ENCODE results near the gene SMDT1.

SMDT1 gene, protein sequence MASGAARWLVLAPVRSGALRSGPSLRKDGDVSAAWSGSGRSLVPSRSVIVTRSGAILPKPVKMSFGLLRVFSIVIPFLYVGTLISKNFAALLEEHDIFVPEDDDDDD

DNA sequence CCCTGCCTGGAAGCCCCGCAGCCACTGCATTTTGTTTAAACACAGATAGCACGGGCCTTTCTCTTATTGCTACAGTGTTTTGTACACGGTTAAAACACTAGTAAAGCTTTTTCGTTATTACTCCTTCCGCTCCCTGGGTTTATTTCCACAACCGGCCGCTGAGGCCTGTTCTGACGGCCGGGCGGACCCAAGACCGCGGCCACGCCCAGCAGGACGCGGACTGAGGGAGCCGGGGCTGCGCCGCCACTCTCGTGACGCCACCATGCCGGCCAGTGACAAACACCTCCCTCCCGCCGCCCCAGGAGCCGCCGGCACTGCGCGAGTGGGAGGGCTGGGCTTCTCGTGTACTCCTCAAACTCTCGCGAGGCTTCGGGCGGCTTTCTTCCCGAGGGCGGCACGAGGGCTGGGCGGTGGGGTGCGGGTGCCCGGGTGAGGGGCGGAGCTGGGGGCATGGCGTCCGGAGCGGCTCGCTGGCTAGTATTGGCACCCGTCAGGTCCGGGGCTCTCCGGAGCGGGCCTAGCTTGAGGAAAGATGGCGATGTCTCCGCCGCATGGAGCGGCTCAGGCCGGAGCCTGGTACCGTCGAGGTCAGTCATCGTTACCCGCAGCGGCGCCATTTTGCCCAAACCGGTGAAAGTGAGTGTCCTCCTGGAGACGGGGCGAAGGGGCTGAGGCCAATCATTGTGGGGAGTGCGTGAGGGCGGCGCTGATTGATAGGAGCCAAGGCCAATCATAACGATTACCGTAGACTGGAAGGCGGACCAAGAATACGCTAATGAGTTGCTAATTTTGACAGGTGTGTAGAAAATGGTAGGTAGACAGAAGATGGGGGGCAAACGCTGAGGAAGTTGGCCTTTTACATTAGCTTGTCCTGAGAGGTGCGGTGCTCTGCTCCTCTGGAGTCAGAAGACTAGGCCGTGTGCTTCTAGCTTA lies at the start of gene SMDT1:
Gene SMDT1, plus strand, starts transcription at position 382 of the 933 bp plus-strand sequence. Its CDS starts 69 bp downstream, at position 451.
- peak; percentile 97 for DNase-seq

DNA sequence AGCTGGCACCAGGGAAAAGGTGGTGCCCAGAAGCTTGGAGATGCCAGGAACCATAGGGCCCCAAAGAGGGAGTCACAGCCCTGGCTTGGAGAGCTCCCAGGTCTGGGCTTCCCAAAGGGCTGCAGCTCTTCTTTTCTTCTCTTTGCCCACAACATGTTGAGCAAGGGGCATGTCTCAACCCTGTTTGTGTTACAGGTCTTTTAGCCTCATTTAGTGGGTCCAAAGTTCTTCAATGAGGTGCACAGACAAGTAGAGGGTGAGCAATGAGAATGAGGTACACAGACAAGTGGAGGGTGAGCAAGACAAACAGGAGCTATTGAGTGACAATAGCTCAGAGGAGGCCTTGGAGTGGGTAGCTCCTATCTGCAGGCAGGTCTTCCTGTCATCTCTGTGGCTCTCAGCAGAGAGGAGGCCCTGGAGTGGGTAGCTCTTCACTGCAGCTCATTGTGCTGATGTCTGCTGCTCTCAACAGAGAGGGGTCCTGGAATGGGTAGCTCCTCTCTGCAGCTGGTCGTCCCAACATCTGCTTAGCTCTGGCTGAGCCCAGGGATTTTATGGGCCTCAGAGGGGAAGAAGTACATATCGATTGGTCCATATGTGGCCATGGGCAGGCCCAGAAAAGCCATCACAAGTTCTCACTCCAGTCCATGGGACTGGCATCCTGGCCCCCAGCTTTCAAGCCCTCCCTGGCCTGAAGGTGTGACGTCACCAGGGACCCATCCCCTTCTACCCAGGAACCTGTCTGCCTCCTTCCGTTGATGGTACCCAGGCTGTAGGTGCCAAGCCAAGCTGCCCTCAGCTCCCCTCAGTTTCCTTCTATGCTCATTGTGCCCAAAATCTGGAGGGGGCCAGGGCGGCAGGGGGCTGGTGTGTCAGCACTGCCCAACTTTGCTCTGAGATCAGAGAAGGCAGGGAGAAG lies 46.0 kb upstream of the SMDT1 start:
- DNase-seq, result no peak

DNA sequence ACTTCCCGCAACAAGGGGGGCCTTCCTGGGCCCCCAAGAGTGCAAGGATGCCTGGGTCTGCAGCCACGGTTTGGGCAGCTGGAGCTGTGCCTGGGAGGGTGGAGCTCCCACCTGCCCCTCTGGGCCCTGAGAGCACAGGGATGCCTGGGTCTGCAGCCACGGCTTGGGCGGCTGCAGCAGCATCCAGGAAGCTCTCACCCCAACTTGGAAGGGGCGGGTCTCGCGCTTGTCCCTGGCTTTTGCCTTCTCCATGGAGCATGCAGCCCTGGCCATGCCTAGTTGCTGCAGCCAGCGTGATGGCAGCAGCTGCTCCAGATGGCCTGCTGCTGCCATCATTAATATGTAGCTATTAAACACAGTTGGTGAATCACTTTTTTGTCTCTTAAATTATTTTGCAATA lies 44.2 kb upstream of the SMDT1 start:
- DNase-seq, result no peak

DNA sequence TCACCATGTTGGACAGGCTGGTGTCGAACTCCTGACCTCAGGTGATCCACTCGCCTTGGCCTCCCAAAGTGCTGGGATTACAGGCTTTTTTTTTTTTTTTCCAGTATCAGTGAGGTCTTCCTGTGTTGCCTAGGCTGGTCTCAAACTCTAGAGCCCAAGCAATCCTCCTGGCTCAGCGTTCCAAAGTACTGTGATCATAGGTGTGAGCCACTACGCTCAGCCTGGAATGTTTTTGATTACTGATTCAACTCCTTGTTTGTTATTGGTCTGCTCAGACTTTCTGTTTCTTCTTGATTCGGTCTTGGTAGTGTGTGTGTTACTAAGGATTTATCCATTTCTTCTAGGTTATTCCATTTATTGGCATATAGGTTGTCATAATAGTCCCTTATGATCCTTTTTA lies 40.2 kb upstream of the SMDT1 start:
- no peak for DNase-seq

DNA sequence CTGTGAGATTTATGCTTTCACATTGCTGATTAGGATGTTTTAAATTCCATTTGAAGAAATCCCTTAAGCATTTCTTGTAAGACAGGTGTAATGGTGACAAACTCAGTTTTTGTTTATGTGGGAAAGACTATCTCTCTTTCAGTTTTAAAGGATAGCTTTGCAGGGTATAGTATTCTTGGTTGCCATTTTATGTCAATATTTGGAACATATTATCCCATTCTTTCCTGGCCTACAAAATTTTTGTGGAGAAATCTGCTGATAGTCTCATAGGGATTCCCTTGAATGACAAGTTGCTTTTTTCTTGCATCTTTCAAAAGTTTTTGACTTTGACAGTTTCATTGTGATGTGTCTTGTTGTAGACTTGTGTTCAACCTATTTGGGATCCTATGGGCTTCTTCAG lies 37.7 kb upstream of the SMDT1 start:
- DNase-seq, result no peak

DNA sequence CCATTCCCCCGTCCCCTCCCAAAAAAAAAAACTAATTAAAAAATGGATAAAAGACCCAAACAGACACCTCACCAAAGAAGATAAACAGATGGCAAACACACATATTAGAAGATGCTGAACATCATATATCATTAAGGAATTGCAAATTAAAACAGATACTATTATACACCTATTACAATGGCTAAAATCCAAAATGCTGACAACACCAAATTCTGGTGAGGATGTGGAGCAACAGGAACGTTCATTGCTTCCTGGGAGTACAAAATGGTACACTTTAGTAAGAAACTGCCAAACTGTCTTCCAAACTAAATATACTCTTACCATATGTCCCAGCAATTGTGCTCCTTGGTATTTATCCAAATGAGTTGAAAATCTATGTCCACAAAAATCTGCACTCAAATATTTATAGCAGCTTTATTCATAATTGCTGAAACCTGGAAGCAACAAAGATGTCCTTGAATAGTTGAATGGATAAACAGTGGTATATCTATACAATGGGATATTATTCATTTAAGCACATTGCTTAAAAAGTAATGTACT lies 28.8 kb upstream of the SMDT1 start:
- DNase-seq, result no peak

DNA sequence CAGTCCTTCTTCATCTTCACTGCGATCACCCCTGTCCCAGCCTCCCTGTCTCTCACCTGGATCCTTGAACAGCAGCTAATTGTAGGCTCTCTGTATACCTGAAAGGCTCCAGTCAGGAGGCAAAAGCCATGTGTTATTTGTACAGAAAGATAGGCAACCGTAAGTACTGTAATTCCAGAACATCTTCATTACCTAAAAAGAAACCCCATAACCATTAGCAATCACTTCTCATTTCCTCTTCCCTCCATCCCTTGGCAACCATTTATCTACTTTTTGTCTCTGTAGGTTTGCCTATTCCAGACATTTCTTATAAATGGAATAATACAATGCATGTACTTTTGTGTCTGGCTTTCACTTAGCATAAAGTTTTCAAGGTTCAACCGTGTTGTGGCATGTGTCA lies 26.7 kb upstream of the SMDT1 start:
- no peak for DNase-seq

DNA sequence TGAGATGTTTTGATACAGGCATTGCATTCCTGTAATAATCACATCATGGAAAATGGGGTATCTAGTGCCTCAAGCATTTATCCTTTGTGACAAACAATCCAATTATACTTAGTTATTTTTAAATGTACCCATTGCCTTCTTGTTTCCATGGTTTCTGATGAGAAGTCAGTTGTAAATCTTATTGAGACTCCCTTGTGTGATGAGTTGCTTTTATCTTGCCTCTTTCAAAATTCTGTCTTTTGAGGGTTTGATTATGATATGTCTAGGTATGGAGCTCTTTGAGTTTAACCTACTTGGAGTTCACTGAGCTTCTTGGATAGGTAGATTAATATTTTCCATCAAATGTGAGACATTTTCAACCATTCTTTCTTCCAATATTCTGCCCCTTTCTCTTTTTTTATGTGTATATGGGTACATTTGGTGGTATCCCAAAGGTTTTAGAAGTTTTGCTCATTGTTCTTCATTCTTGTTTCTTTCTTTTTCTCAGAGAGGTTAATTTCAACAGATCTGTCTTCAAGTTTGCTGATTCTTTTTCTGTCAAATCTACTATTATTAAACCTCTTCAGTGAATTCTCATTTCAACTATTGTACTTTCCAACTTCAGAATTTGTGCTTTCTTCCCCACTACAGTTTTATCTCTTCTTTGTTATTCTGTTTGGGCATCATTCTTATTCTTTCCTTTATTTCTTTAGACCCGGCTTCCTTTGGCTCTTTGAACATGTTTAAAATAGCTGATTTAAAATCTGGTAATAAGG lies 22.6 kb upstream of the SMDT1 start:
- no peak for DNase-seq

DNA sequence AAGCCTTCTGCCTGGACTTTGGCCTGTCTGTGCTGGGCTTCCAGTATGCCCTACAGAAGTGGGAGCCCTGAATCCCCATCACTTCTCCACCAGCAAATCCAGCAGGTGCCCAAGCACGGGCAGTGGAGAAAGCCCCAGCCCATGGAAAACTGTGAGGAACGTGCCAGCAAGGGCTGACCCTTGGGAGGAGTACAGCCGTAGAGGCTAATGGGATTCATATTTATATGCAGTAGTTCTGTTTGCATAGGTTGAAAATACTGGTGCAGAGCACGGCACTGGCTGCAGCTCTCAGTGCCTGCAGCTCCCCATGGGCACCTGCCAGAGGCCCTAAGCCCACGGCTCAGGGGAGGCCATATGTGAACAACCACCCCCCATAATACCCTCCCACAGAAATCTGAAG lies 19.0 kb upstream of the SMDT1 start:
- DNase-seq, result no peak

DNA sequence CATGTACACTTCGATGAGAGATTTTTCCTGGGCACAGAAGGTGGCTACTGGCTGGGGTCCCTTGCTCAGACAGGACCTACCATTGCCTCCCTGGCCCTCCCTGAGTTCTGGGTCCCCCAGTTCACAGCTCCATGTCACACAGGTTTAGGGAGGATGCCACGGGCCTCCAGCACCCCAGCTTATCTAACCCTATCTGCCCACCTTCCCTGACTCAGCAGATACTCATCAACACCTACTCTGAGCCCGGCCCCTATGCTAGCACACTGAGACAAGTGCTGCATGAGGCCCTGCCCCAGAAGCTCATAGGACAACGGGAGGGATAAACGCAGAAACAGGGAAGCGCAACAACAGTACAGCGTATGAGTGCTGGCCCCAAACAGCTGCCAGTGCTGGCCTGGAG lies 18.5 kb upstream of the SMDT1 start:
- DNase-seq, result no peak

DNA sequence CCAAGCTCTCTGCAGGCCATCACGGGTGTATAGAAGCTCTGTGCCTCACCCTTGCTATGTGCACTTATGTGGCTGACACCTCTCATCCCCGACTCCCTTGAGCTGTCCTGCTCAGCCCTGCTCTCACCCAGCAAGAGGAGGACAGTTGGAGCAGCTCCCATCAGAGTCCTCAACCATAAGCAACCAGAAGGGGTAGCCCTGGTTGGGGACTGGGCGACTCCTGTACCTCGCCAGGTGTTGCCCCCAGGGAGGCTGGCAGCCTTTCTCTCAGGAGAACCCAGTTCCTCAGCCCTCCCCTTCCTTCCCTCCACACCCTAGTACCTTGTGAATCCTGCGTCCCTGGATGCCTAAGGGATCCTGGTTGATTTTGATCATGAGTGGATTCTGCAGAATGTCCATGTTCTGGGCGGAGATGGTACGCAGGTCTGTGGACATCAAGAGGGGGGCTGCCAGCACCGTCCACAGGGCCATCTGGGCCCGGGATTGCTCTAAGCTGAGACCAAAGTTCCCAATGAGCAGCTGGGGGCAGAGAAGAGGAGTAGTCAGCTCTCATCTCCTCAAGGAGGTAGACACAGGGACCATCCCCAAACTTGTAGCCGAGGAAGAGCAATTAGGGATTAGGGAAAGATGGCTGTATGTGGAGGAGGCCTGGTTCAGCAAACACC lies 16.9 kb upstream of the SMDT1 start:
- DNase-seq, result no peak

DNA sequence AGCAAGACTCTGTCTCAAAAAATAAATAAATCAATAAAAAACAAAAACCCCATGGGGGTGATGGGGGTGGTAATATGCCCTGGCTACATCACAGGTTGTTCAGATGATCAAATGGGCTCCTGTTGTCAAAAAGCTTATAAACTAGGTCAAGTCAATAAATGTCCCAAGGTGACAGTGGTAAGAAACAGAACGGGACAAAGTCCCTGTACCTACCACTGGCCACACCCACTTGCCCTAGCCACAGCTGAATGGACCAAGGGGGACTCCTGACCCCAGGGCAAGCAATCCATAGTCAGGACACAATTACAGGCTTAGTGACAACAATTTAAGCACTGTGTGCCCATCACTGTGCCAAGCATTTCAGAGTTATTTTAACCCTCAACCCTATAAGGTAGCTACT lies 14.9 kb upstream of the SMDT1 start:
- DNase-seq, result no peak

DNA sequence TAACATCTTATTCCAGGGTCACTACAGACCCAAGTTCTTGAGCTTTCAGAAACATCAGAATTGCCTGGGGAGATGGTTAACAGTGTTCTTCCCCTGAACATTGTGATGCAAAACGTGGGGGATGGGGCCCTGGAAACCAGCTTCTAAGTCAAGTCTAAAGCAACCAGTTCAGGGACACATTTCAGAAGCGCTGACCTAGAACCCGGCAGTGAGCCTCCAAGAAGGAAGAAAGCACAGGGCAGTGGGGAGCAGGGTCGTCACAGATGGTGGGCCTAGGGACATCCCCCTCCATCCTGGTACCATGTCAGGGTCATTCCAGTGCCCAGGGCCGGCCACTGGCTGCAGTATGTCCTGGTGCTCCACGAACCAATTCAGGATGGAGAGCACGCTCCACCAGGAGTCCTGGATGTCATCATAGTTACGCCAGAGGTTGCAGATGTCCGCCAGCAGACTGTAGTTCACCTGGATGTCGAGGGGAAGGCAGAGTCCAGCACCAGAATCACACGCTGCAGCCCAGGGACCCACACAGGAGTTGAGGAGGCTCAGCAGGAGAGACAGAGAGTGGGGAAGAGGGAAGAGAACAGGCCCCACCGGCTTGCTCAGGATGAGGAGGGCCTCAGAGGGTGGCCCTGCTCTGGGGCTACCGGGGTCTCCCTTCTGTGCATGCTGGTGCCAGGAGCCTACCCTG lies 13.9 kb upstream of the SMDT1 start:
- no peak for DNase-seq

DNA sequence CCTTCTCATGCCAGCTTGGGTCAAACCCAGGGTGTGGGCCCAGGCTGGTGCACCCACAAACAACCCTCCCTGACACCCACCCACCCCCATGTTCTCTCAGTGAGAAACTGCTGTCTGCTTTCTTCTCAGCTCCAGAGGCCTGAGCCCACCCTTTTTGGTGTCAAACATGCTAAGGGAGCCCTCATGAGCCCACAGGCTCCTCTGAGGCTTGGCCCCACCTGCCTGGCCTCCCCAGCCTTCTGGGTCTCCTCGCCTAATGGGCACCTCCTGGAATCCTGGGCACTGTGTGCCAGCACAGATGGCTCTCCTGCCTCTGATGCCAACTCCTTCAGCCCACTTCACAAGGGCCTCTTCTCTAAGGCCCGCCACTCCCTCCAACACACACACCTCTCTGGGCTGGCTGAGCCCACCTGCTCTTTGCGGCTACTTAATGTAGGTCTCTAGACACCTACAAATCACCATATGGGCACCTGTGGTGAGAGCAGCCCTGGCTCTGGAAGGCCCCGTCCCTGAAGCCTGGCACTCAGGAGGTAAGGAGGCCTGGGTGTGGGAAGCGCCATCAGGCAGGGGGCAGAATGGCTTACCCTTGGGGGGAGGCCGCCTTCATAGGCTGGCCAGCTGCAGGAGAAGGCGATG lies 13.3 kb upstream of the SMDT1 start:
- DNase-seq, result no peak

DNA sequence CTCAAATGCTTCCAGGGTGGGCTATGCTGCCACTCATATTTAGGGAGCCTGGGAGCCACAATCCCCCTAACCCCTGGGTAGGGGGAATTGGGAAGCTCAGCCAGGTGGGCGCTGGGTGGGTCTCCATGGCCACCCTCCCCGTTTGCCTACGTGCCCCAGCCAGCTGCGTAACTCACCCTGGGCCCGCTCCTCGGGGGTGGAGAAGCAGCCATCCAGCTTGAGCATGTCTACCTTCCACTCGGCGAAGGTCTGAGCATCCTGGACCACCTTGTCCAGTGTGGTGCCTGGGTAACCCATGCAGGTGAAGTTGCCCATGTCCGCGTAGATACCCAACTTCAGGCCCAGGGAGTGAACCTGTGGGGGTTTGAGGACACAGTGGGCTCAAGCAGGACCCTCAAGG lies 12.6 kb upstream of the SMDT1 start:
- DNase-seq, result no peak

DNA sequence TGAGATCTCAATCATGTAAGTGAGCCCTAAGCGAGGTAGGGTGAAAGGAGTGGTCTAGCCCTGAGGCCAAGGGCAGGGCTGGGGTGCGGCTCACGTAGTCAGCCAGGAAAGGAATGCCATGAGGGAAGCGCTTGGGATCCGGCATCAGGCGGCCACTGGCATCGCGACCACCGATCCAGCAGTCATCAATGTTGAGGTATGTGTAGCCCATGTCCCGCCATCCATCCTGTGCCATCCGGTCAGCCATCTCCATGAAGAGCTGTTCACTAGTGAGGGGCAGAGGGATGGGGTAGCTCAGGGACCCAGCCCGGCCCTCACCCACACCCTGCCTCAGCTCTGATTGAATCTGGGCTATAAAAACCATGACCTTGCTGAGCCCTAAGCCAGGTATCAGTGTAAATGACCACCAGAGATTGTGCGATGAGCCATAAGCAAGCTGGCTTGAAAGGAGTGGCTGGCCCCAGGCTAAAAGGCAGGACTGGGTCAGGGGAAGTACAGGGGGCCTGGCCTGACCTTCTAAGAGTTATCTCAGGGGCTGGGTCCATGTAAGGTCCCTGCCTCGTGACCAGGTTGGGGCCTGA lies 11.7 kb upstream of the SMDT1 start:
- no peak for DNase-seq

DNA sequence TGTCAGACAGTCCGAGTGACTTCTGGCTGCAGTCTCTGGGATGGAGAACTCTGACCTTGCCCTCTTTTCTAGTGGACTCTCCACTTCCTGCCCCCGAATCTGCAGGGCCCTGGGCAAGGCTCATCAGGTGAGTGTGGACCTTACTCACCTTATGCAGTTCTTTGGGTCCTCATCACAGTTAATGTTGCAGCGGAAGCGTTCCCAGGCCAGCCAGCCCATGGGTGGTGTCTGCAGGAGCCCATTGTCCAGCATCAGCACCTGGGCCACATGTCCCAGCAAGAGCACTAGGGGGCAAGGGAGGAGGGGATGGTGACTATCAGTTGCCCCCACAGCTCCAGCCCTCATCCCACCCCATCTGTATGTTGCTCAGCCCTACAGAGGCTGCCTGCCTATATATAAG lies 11.2 kb upstream of the SMDT1 start:
- DNase-seq, result no peak

DNA sequence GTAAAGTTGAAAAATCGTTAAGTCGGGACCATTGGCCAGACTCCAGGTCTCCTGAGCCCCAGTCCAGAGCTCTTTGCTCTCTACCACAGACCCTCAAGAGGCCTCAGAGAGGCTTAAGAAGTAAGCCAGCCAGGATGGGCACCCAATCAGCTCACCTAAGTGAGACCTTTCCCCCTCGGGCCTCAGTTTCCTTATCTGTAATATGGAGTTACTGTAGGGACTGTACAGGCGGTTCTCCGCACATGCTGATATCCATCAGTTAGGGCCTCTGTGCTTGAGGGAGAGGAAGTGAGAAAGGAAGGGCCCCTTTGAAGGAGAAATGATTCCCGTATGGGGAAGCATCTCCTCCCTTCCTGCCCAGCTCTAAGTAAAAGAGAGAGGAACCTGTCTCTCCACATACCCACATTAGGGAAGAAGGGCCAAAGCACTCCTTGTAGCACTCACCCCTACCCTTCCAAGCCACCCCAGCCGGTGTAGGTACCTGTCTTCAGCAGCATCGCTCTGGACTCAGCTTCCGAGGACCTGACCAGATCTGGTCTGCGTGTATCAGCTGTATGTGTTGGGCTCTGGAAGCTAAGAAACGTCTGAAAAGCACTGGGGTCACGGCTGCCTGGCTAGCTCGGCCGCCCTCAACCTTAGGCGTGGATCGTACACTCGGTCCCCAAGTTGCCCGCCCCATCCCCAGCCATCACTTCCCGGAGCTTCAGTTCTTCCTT lies 9.5 kb upstream of the SMDT1 start:
- no peak for DNase-seq

DNA sequence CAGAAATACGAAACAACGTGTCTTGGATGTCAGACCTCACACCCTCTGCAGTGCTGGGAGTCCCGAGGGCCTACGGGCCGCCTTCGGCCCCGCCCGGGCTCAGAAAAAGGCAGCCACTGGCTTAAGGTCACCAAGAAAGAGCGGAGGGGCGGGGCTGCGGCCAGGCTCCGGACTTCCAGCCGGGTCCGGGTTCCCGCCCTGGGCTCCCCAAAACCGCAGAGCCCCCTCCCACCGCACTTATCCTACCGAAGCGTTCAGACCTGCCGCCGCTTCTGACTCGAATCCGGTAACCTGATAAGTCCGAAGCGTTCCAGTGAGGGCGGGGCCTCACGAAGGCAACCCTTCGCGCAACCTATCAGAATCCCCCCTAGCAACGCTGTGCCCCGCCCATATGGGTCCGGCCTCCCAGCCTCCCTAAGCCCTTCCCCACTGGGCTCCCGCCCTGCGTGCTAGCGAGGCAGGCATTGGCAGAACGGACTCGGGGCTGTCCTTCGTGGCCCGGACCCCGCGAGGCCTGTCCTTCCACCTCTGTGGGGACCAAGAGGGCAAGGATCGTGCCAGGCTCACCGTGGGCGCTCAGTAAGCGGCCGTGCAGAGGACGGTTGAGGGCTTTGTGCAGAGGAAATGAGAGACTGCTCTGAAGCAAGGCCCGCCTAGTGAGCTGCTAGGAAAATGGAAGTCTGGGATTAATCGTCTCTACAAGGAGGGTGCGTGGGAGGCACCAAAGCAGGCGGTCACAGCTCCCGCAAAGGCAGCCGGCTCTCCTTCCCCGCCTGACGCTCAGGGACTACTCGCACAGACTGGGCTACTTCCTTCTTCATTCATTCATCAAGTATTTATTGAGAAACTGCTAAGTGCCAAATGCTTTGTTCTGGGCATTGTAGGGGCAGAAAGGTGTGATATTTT lies 8.7 kb upstream of the SMDT1 start, which contains the start of gene NAGA:
Gene NAGA, minus strand, starts transcription at position 296 of the 906 bp plus-strand sequence. CDS start 515 bp downstream, outside the sequence.
- DNase-seq, result peak; percentile 86
